ENCODE data around the gene SORCS2.

The SORCS2 gene

GRCh38 chr4:7358100-7358735, 165.9 kb downstream of the SORCS2 start:
- no peak for DNase-seq (ENCODE audit: extremely low spot score)
- ChIA-PET POLR2A (no interaction called here), CTCF (interaction anchor here (1.3 kb wide), 1 partner anchor 23 kb away, joined by 3 read pairs; no protein-coding TSS in a partner anchor)
- TF ChIP-seq PKNOX1 (IDR thresholded peaks at IDR 0.05) (no peak), SUZ12 (IDR thresholded peaks at IDR 0.05) (no peak), L3MBTL2 (conservative IDR thresholded peaks at IDR 0.05) (no peak), ZNF384 (IDR thresholded peaks at IDR 0.05) (no peak), ELF4 (IDR thresholded peaks at IDR 0.05) (no peak), FOXA1 (IDR thresholded peaks at IDR 0.05) (no peak), FOXM1 (IDR thresholded peaks at IDR 0.05; ENCODE audit: borderline replicate concordance) (no peak), ARNT (IDR thresholded peaks at IDR 0.05) (no peak), LEF1 (IDR thresholded peaks at IDR 0.05; ENCODE audit: borderline replicate concordance) (no peak), TARDBP (IDR thresholded peaks at IDR 0.05) (no peak), NFRKB (IDR thresholded peaks at IDR 0.05) (no peak), CTBP1 (IDR thresholded peaks at IDR 0.05; ENCODE audit: borderline replicate concordance) (no peak), FOXK2 (IDR thresholded peaks at IDR 0.05) (no peak), SP1 (IDR thresholded peaks at IDR 0.05) (no peak), HDGF (IDR thresholded peaks at IDR 0.05; ENCODE audit: borderline replicate concordance) (no peak), BHLHE40 (IDR thresholded peaks at IDR 0.05; ENCODE audit: borderline replicate concordance) (no peak)

- ChIA-PET CTCF (no interaction called here), POLR2A (no interaction called here)
- TF ChIP-seq ARNT (IDR thresholded peaks at IDR 0.05) (no peak), ZNF384 (IDR thresholded peaks at IDR 0.05) (no peak), TARDBP (IDR thresholded peaks at IDR 0.05) (no peak)
- no peak for DNase-seq (ENCODE audit: extremely low spot score)
These were observed 167.2 kb downstream of the SORCS2 start for GRCh38 chr4:7359400-7360062.

- no peak for DNase-seq (ENCODE audit: extremely low spot score)
- ChIA-PET CTCF (no interaction called here), POLR2A (no interaction called here)
- TF ChIP-seq FOXA1 (IDR thresholded peaks at IDR 0.05) (no peak), L3MBTL2 (conservative IDR thresholded peaks at IDR 0.05) (no peak), PKNOX1 (IDR thresholded peaks at IDR 0.05) (no peak), LEF1 (IDR thresholded peaks at IDR 0.05; ENCODE audit: borderline replicate concordance) (no peak), FOXM1 (IDR thresholded peaks at IDR 0.05; ENCODE audit: borderline replicate concordance) (no peak), ZNF384 (IDR thresholded peaks at IDR 0.05) (no peak), NFRKB (IDR thresholded peaks at IDR 0.05) (no peak), TARDBP (IDR thresholded peaks at IDR 0.05) (no peak), ARNT (IDR thresholded peaks at IDR 0.05) (no peak), FOXK2 (IDR thresholded peaks at IDR 0.05) (no peak), SUZ12 (IDR thresholded peaks at IDR 0.05) (no peak), ELF4 (IDR thresholded peaks at IDR 0.05) (no peak), BHLHE40 (IDR thresholded peaks at IDR 0.05; ENCODE audit: borderline replicate concordance) (no peak)
These were observed 168.5 kb downstream of the SORCS2 start for GRCh38 chr4:7360806-7361205.

GRCh38 chr4:7361280-7361895, 169.1 kb downstream of the SORCS2 start:
- DNase-seq (ENCODE audit: extremely low spot score) = no peak
- TF ChIP-seq NFRKB (IDR thresholded peaks at IDR 0.05) = no peak
- no peak for TF ChIP-seq ARNT (IDR thresholded peaks at IDR 0.05)
- no peak for TF ChIP-seq ELF4 (IDR thresholded peaks at IDR 0.05)
- TF ChIP-seq CTBP1 (IDR thresholded peaks at IDR 0.05; ENCODE audit: borderline replicate concordance) = no peak
- TF ChIP-seq SUZ12 (IDR thresholded peaks at IDR 0.05) = no peak
- TF ChIP-seq LEF1 (IDR thresholded peaks at IDR 0.05; ENCODE audit: borderline replicate concordance) = no peak
- TF ChIP-seq ZNF384 (IDR thresholded peaks at IDR 0.05) = no peak
- no peak for TF ChIP-seq PKNOX1 (IDR thresholded peaks at IDR 0.05)
- TF ChIP-seq HDGF (IDR thresholded peaks at IDR 0.05; ENCODE audit: borderline replicate concordance) = no peak
- no peak for TF ChIP-seq TARDBP (IDR thresholded peaks at IDR 0.05)
- TF ChIP-seq FOXM1 (IDR thresholded peaks at IDR 0.05; ENCODE audit: borderline replicate concordance) = no peak
- TF ChIP-seq SP1 (IDR thresholded peaks at IDR 0.05) = no peak
- TF ChIP-seq BHLHE40 (IDR thresholded peaks at IDR 0.05; ENCODE audit: borderline replicate concordance) = no peak
- TF ChIP-seq FOXA1 (IDR thresholded peaks at IDR 0.05) = no peak
- TF ChIP-seq FOXK2 (IDR thresholded peaks at IDR 0.05) = no peak
- TF ChIP-seq L3MBTL2 (conservative IDR thresholded peaks at IDR 0.05) = no peak
- POLR2A ChIA-PET = no interaction called here
- CTCF ChIA-PET = no interaction called here

GRCh38 chr4:7362341-7362740, 170.0 kb downstream of the SORCS2 start:
- TF ChIP-seq CTBP1 (IDR thresholded peaks at IDR 0.05; ENCODE audit: borderline replicate concordance) = no peak
- TF ChIP-seq TARDBP (IDR thresholded peaks at IDR 0.05) = no peak
- no peak for TF ChIP-seq ELF4 (IDR thresholded peaks at IDR 0.05)
- no peak for TF ChIP-seq FOXM1 (IDR thresholded peaks at IDR 0.05; ENCODE audit: borderline replicate concordance)
- ChIA-PET POLR2A (no interaction called here), CTCF (no interaction called here)
- DNase-seq (ENCODE audit: extremely low spot score) = no peak

- DNase-seq (ENCODE audit: extremely low spot score) = no peak
- ChIA-PET POLR2A (no interaction called here), CTCF (no interaction called here)
These were observed 170.6 kb downstream of the SORCS2 start for GRCh38 chr4:7362862-7363430.

More at GRCh38 chr4:7362862-7363430, 170.6 kb downstream of the SORCS2 start:
- TF ChIP-seq SUZ12 (IDR thresholded peaks at IDR 0.05) = no peak
- no peak for TF ChIP-seq ELF4 (IDR thresholded peaks at IDR 0.05)
- TF ChIP-seq TARDBP (IDR thresholded peaks at IDR 0.05) = no peak
- no peak for TF ChIP-seq ARNT (IDR thresholded peaks at IDR 0.05)
- TF ChIP-seq HDGF (IDR thresholded peaks at IDR 0.05; ENCODE audit: borderline replicate concordance) = no peak
- TF ChIP-seq FOXA1 (IDR thresholded peaks at IDR 0.05) = no peak
